Astrocyte of the hippocampus (primary cell): Measurements from ENCODE around the gene IL21.
"Not testable (repeated sequence)": the region's sequence is repeated elsewhere in the genome, so short reads cannot be mapped to it uniquely, and the experiment has no call there.

Experiments used
- DNase-seq: peaks from one replicate; pipeline ENCODE4 v3.0.0; 2011; ENCODE audit warnings: low read depth, low spot score

Gene IL21

DNA sequence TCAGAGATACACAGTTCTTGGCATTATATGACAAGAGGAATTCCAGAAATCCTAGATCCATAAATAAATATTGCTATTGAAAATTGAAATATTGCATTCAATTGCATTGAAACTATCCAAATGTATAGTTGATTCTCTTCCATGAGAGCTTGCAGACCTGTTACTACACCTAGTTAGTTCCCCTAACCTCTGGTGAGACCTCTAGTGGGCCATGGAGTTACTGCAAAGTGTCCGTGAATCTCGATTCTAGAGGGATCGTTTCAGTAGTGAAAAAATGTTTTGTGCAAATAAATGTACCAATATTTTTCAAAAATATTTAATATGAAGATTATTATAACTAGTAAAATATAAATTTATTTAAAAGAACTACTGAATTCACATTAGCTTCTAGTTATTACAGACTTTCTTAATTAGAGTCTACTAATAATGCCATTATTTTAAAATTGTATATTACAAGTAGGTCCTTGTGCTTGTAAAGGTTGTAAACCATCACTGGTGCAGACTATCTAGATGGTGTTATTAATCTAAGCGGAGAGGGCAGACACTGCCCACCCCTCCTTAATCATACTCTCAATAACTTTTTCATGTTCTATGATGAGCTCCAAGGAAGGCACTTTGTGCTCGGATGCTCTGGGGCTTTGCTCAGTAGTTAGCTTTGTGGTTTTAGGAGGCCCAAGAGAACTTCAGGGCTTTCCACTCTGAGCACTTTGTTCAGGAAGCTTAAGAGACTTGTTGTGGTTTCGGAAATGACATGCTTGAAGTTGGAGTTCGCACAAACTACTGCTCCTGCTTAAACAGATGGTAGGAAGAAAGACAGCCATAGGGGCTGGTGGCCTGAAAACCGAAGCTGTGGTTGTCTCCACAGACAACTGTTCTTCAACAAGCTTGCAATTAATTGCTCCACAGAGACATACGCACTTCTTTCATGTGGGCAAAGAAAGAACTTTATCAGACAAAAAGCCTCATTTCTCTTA lies 42.8 kb downstream of the IL21 start:
- peak; percentile 53 for DNase-seq

DNA sequence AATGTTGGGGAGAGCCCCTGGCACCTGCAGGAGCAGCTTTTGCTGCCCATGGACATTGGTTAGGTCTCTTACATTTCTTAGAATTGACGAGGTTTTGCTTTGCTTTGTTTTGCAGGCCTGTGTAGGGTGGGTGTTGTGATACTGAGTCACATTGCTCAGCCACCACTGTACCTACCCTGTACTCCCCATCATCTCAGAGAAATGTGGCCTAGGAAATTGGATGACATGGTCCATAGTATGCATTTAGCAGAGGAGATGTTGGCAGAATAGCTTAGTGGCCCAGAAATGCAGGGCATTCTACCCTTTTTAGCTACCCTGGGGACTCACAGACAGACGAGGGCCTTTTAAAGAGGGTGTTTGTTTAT lies 43.7 kb downstream of the IL21 start:
- DNase-seq = no peak

- peak; percentile 75 for DNase-seq
These were observed 44.3 kb downstream of the IL21 start for GRCh38 chr4:122576261-122577188.

- DNase-seq = not testable (repeated sequence)
These were observed 46.5 kb downstream of the IL21 start for GRCh38 chr4:122574347-122574746.

GRCh38 chr4:122562449-122562848 lies 58.4 kb downstream of the IL21 start:
- DNase-seq = no peak
